Kidney glomerular epithelial cell (primary cell): ENCODE data around the gene NLGN1.

Experiments
- DNase-seq: peaks from one replicate; lab custom pipeline; 2025; lab: John Stamatoyannopoulos, UW

The NLGN1 gene

GRCh38 chr3:173911446-173911845 lies 513.9 kb downstream of the NLGN1 start:
- peak; percentile 23 for DNase-seq

- no peak for DNase-seq
These were observed 514.6 kb downstream of the NLGN1 start for GRCh38 chr3:173912126-173912525.

GRCh38 chr3:173913397-173913796 lies 515.9 kb downstream of the NLGN1 start:
- DNase-seq: no peak

GRCh38 chr3:173913974-173914421 lies 516.5 kb downstream of the NLGN1 start:
- DNase-seq: no peak

GRCh38 chr3:173916799-173917198 lies 519.3 kb downstream of the NLGN1 start:
- no peak for DNase-seq

- DNase-seq: peak; percentile 27
These were observed 522.8 kb downstream of the NLGN1 start for GRCh38 chr3:173920386-173920785.

- DNase-seq: no peak
These were observed 524.2 kb downstream of the NLGN1 start for GRCh38 chr3:173921732-173922131.

- DNase-seq: no peak
These were observed 525.7 kb downstream of the NLGN1 start for GRCh38 chr3:173923204-173923603.

GRCh38 chr3:173930251-173930650 lies 532.7 kb downstream of the NLGN1 start:
- DNase-seq: no peak

- DNase-seq: peak; percentile 79
These were observed 535.1 kb downstream of the NLGN1 start for GRCh38 chr3:173932624-173933023.

GRCh38 chr3:173933113-173933512 lies 535.6 kb downstream of the NLGN1 start:
- DNase-seq: no peak

GRCh38 chr3:173936316-173936715 lies 538.8 kb downstream of the NLGN1 start:
- no peak for DNase-seq

GRCh38 chr3:173938159-173938558 lies 540.6 kb downstream of the NLGN1 start:
- DNase-seq: peak; percentile 87

- peak; percentile 38 for DNase-seq
These were observed 541.1 kb downstream of the NLGN1 start for GRCh38 chr3:173938616-173939015.

- no peak for DNase-seq
These were observed 541.8 kb downstream of the NLGN1 start for GRCh38 chr3:173939331-173939730.

GRCh38 chr3:173943264-173943663 lies 545.7 kb downstream of the NLGN1 start:
- no peak for DNase-seq

GRCh38 chr3:173945170-173945569 lies 547.6 kb downstream of the NLGN1 start:
- no peak for DNase-seq

GRCh38 chr3:173945806-173946205 lies 548.3 kb downstream of the NLGN1 start:
- DNase-seq: no peak

- DNase-seq: no peak
These were observed 557.1 kb downstream of the NLGN1 start for GRCh38 chr3:173954647-173955046.

GRCh38 chr3:173957646-173958045 lies 560.1 kb downstream of the NLGN1 start:
- no peak for DNase-seq

GRCh38 chr3:173958805-173959204 lies 561.3 kb downstream of the NLGN1 start:
- DNase-seq: no peak

- no peak for DNase-seq
These were observed 572.7 kb downstream of the NLGN1 start for GRCh38 chr3:173970281-173970680.

GRCh38 chr3:173976281-173976680 lies 578.7 kb downstream of the NLGN1 start:
- DNase-seq: no peak

- peak; percentile 44 for DNase-seq
These were observed 580.2 kb downstream of the NLGN1 start for GRCh38 chr3:173977747-173978146.

GRCh38 chr3:173983343-173983742 lies 585.8 kb downstream of the NLGN1 start:
- DNase-seq: no peak
